MCF 10A (cell line): ENCODE results near the gene B4GALT3. TPM values are rescaled to one million over a fixed set of nuclear protein-coding genes. Genes with fewer than 3 reads are reported as not detected.
A peak's percentile ranks its signal among the peaks of the same experiment; 100 is the strongest.

Source experiments
- BruUV-seq: library from RNA; stranded (reverse); fragments of 400-500 nt; replicated peaks from 2 replicates; lab custom pipeline; 2021; lab: Mats Ljungman, UMichigan
- CTCF ChIA-PET: fragments of 300-600 bp; sonication (Branson Sonifier 250); formaldehyde crosslinking; extraction: SDS; loops from one replicate; lab custom pipeline; 2021; ENCODE audit warnings: antibody characterized with exemption, inconsistent platforms; lab: Yijun Ruan, JAX
- POLR2A ChIA-PET: fragments of 300-600, 350-650 bp; sonication (Branson Sonifier 250); formaldehyde crosslinking; extraction: SDS; loops from one replicate; lab custom pipeline; 2020; ENCODE audit warnings: antibody characterized with exemption, inconsistent platforms; lab: Yijun Ruan, JAX
- DNase-seq: peaks from one replicate; pipeline ENCODE4 v3.0.0-alpha.2; 2018; ENCODE audit not compliant: unreplicated experiment
- H3K27ac Mint-ChIP-seq: one replicate; pipeline ENCODE4 v1.8.0; 2022; ENCODE audit warnings: mild to moderate bottlenecking, low read depth, mixed read lengths; ENCODE audit not compliant: unreplicated experiment
- H3K27me3 Mint-ChIP-seq: one replicate; pipeline ENCODE4 v1.8.0; 2022; ENCODE audit warnings: mixed read lengths; ENCODE audit not compliant: insufficient read depth, unreplicated experiment
- H3K36me3 Mint-ChIP-seq: one replicate; pipeline ENCODE4 v1.8.0; 2022; ENCODE audit warnings: mild to moderate bottlenecking, moderate library complexity, mixed read lengths; ENCODE audit not compliant: insufficient read depth, unreplicated experiment
- H3K4me1 Mint-ChIP-seq: one replicate; pipeline ENCODE4 v1.8.0; 2022; ENCODE audit warnings: mixed read lengths; ENCODE audit not compliant: insufficient read depth, unreplicated experiment
- H3K4me3 Mint-ChIP-seq: one replicate; pipeline ENCODE4 v1.8.0; 2022; ENCODE audit warnings: mild to moderate bottlenecking, moderate library complexity, mixed read lengths; ENCODE audit not compliant: unreplicated experiment
- H3K9me3 Mint-ChIP-seq: one replicate; pipeline ENCODE4 v1.8.0; 2022; ENCODE audit warnings: mixed read lengths; ENCODE audit not compliant: unreplicated experiment
- CTCF ChIP-seq: fragments of 200-600 bp; IDR thresholded peaks from one replicate; pipeline ENCODE4 v1.8.0; 2022; ENCODE audit warnings: antibody characterized with exemption, mild to moderate bottlenecking; ENCODE audit not compliant: unreplicated experiment
- intact Hi-C: fragments of 100-400 bp; cut with micrococcal nuclease; formaldehyde crosslinking; loops from 2 replicates; pipeline ENCODE4 v1.14.1; 2022
- total RNA-seq: library from RNA; stranded (reverse); gene quantifications from 2 replicates; pipeline ENCODE4 v1.2.3, GENCODE V29; 2022

Gene B4GALT3
- total RNA-seq, 1 experiment from 2014 or later, result 51.7 TPM

GRCh38 chr1:161192476-161193465, 15.5 kb upstream of the B4GALT3 start:
- H3K9me3 Mint-ChIP-seq, result no peaks in the 10 kb centered on the region
- H3K36me3 Mint-ChIP-seq, result no peaks in the 10 kb centered on the region
- no TSS peak for BruUV-seq
- DNase-seq, result peak; percentile 88
- intact Hi-C loops, result loop anchor here (1.0 kb wide), 3 partner anchors 10 to 190 kb away; no protein-coding TSS in a partner anchor
- ChIA-PET CTCF (interaction anchor here (0.5 to 5.6 kb wide), 46 partner anchors 11 to 1020 kb away, joined by 3 to 154 read pairs (median 5); partner anchors contain the start of genes APOA2, B4GALT3, CFAP126 and FCER1G), POLR2A (interaction anchor here (1.8 to 4.0 kb wide), 2 partner anchors 9 to 33 kb away, joined by 7 to 38 read pairs; partner anchors contain the start of genes NDUFS2 and TOMM40L)
- peak; percentile 92 for TF ChIP-seq CTCF
- no peaks in the 10 kb centered on the region for H3K27me3 Mint-ChIP-seq
- H3K27ac Mint-ChIP-seq, result peak overlapping the region; percentile 71
- peaks cover 20% of the 10 kb centered on the region for H3K4me1 Mint-ChIP-seq
- H3K4me3 Mint-ChIP-seq, result no peak overlapping the region

GRCh38 chr1:161191971-161192370, 14.7 kb upstream of the B4GALT3 start:
- no peak overlapping the region for H3K27ac Mint-ChIP-seq
- H3K9me3 Mint-ChIP-seq, result no peaks in the 10 kb centered on the region
- ChIA-PET CTCF (interaction anchor here (0.6 to 5.6 kb wide), 40 partner anchors 11 to 815 kb away, joined by 3 to 154 read pairs (median 6); partner anchors contain the start of genes APOA2, B4GALT3, CFAP126 and FCER1G), POLR2A (interaction anchor here (1.1 to 4.0 kb wide), 3 partner anchors 10 to 34 kb away, joined by 6 to 38 read pairs (median 7); partner anchors contain the start of genes NDUFS2 and TOMM40L)
- TF ChIP-seq CTCF, result no peak
- H3K36me3 Mint-ChIP-seq, result no peaks in the 10 kb centered on the region
- peaks cover 15% of the 10 kb centered on the region for H3K4me1 Mint-ChIP-seq
- no peak for DNase-seq
- H3K27me3 Mint-ChIP-seq, result no peaks in the 10 kb centered on the region
- BruUV-seq, result no TSS peak
- intact Hi-C loops, result loop anchor here (1.0 kb wide), 3 partner anchors 10 to 190 kb away; no protein-coding TSS in a partner anchor
- no peak overlapping the region for H3K4me3 Mint-ChIP-seq

DNA sequence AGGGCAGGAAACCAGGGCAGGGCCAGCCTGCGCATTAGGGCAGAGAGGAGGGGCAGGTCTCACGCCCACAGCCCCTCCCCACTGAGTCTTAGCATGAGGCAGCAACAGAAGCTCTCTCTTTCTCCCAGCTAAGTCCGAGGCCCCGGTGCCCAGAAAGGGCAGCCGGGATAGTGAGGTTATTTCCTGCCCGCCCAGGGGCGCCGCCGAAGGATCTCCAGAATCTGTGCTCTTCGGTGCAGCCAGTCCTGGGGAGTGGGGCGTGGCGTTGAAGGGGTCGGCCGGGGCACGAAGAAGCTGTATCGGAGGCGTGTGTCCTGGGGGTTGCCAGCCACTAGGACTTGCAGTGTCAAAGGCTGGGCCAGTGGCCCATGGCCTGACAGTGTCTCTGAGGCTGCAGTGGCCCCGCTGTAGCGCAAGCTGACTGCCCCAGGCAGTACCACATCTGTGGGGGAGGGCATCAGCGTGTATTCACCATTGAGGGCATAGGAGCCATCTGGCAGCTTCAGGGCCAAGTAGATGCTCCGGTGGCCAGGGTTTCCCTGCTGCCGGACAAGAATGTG, 13.7 kb upstream of the B4GALT3 start:
- no peak for TF ChIP-seq CTCF
- ChIA-PET CTCF (interaction anchor here (0.6 to 5.6 kb wide), 27 partner anchors 10 to 708 kb away, joined by 3 to 154 read pairs (median 9); partner anchors contain the start of genes APOA2, CFAP126, FCER1G and NDUFS2), POLR2A (interaction anchor here (0.8 to 4.0 kb wide), 4 partner anchors 9 to 78 kb away, joined by 3 to 38 read pairs (median 6); partner anchors contain the start of genes B4GALT3 and NDUFS2)
- peaks cover 17% of the 10 kb centered on the region for H3K4me1 Mint-ChIP-seq
- intact Hi-C loops, result no loop called here
- no TSS peak for BruUV-seq
- H3K27ac Mint-ChIP-seq, result no peak overlapping the region
- DNase-seq, result no peak
- H3K9me3 Mint-ChIP-seq, result no peaks in the 10 kb centered on the region
- H3K27me3 Mint-ChIP-seq, result no peaks in the 10 kb centered on the region
- no peak overlapping the region for H3K4me3 Mint-ChIP-seq
- H3K36me3 Mint-ChIP-seq, result no peaks in the 10 kb centered on the region
